CD4-positive, alpha-beta memory T cell (primary cell): ENCODE results near the gene ATP5F1D. TPM values are rescaled to one million over a fixed set of nuclear protein-coding genes. Genes with fewer than 3 reads are reported as not detected.

Source experiments
- CTCF ChIA-PET: fragments of 350-600 bp; sonication (Branson Sonifier 250); formaldehyde crosslinking; loops from one replicate; lab custom pipeline; 2021; ENCODE audit warnings: inconsistent platforms; ENCODE audit not compliant: partially characterized antibody; lab: Charles Lee
- POLR2A ChIA-PET: fragments of 350-600 bp; sonication (Branson Sonifier 250); formaldehyde crosslinking; loops from one replicate; lab custom pipeline; 2021; ENCODE audit not compliant: partially characterized antibody; lab: Charles Lee
- DNase-seq, 5 donors: peaks; one replicate each; pipeline versions ENCODE4 v3.0.0 to v3.0.0-alpha.2; 2020 to 2022; ENCODE audit warnings: mixed read lengths in 1 of 5
- H3K27ac ChIP-seq: one replicate; pipeline ENCODE4 v1.7.0; 2013; ENCODE audit warnings: low read depth, low read length
- H3K27me3 ChIP-seq: 2 replicates; pipeline ENCODE4 v1.7.0; 2013; ENCODE audit warnings: mild to moderate bottlenecking, low read length, moderate library complexity; ENCODE audit not compliant: insufficient read depth
- H3K36me3 ChIP-seq: 2 replicates; pipeline ENCODE4 v1.7.0; 2013; ENCODE audit warnings: mild to moderate bottlenecking, low read length, moderate library complexity; ENCODE audit not compliant: insufficient read depth
- H3K4me1 ChIP-seq: 2 replicates; pipeline ENCODE4 v1.7.0; 2013; ENCODE audit warnings: mild to moderate bottlenecking, low read length, moderate library complexity; ENCODE audit not compliant: insufficient read depth
- H3K4me3 ChIP-seq, 2 donors: one replicate each; pipeline ENCODE4 v1.7.0; 2013; ENCODE audit warnings: low read length in 2 of 2, mild to moderate bottlenecking in 1 of 2
- H3K9me3 ChIP-seq, 2 donors: one replicate each; pipeline ENCODE4 v1.7.0; 2013; ENCODE audit warnings: low read length in 2 of 2, control low read depth in 1 of 2; ENCODE audit not compliant: control insufficient read depth in 1 of 2
- H3K27ac Mint-ChIP-seq, 7 donors: one replicate each; pipeline ENCODE4 v1.8.0; 2020 to 2021; ENCODE audit warnings: mixed read lengths in 7 of 7, mild to moderate bottlenecking in 6 of 7, inconsistent platforms in 3 of 7, moderate library complexity in 3 of 7
- H3K27me3 Mint-ChIP-seq, 2 donors: one replicate each; pipeline ENCODE4 v1.8.0; 2020 to 2021; ENCODE audit warnings: mixed read lengths in 2 of 2
- H3K36me3 Mint-ChIP-seq, 2 donors: one replicate each; pipeline ENCODE4 v1.8.0; 2020 to 2021; ENCODE audit warnings: mixed read lengths in 2 of 2, inconsistent platforms in 1 of 2, mild to moderate bottlenecking in 1 of 2
- H3K4me1 Mint-ChIP-seq, 4 donors: one replicate each; pipeline ENCODE4 v1.8.0; 2020 to 2021; ENCODE audit warnings: mixed read lengths in 4 of 4, mild to moderate bottlenecking in 1 of 4
- H3K4me3 Mint-ChIP-seq, 8 donors: one replicate each; pipeline ENCODE4 v1.8.0; 2020 to 2021; ENCODE audit warnings: mixed read lengths in 8 of 8, mild to moderate bottlenecking in 7 of 8, moderate library complexity in 6 of 8, inconsistent platforms in 3 of 8
- H3K9me3 Mint-ChIP-seq, 8 donors: one replicate each; pipeline ENCODE4 v1.8.0; 2020 to 2021; ENCODE audit warnings: mixed read lengths in 8 of 8, mild to moderate bottlenecking in 5 of 8, inconsistent platforms in 3 of 8, moderate library complexity in 1 of 8
- intact Hi-C: fragments of 100-400 bp; cut with micrococcal nuclease; formaldehyde crosslinking; loops from one replicate; pipeline ENCODE4 v1.15.1; 2023
- polyA plus RNA-seq, 2 donors: library from polyadenylated mRNA; unstranded; fragments of 300-500 nt; fragmentation: Illumina TruSeq; gene quantifications; one replicate each; pipeline ENCODE4 v1.2.3, GENCODE V29; 2021
- total RNA-seq, 2 experiments: library from RNA; stranded (reverse); gene quantifications; one replicate each; pipeline ENCODE4 v1.2.3, GENCODE V29; 2021

ATP5F1D gene
- total and polyA plus RNA-seq, 4 experiments from 2014 or later, result 105 to 243 (median 120) TPM

DNA sequence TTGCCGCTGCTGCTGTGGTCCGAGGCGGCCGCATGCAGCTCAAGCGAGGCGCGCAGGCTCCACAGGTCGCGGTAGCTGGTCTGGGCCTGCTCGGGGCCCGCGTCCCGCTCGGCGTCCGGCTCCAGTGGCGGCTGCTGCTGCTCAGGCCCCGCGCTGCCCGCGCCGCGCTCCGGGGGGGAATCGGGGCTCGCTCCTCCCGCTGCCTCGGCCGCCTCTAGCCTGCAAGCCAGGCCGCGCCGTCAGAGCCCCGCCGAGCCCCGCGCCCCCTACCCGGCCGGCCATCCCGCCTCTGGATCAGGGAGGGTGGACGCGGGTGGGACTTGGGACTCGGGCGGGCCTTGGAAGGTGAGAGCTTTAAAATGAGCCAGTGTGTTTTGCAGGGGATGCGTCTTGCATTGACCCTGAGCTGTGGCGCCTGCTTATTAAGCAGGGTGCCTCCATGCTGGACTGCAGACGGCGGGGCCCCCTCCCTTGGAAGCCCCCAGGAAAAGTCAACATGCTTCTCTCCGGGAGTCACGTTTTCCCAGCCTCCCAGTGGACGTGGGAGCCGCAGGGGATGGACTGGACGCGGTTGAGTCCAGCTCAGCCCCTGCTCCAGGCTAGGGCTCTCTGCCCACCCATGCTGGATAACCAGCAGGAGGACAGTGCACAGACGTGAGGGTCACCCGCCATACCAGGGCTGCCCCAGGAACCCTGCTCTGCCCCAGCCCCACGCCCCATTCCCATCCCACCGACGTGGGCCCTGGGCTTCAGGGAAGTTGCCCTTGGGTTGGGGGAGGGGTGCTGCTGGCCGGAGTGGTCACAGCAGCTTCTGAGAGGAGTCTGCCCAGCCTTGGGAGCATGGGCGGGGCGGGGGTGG is 11.4 kb upstream of the ATP5F1D start:
- no peak overlapping the region for H3K27ac Mint-ChIP-seq
- H3K27me3 ChIP-seq, result no peaks in the 10 kb centered on the region
- ChIA-PET CTCF (no interaction called here), POLR2A (interaction anchor here (0.9 kb wide), 1 partner anchor 12 kb away, joined by 3 read pairs; the partner anchor contains the start of gene ATP5F1D)
- intact Hi-C loops, result no loop called here
- no peak overlapping the region for H3K27ac ChIP-seq
- no peaks in the 10 kb centered on the region for H3K9me3 ChIP-seq
- H3K9me3 Mint-ChIP-seq, result no peaks in the 10 kb centered on the region
- no peak overlapping the region for H3K4me3 Mint-ChIP-seq
- H3K4me1 ChIP-seq, result no peaks in the 10 kb centered on the region
- no peaks in the 10 kb centered on the region for H3K36me3 ChIP-seq
- no peaks in the 10 kb centered on the region for H3K27me3 Mint-ChIP-seq
- no peak overlapping the region for H3K4me3 ChIP-seq
- peaks cover 0 to 2% of the 10 kb centered on the region in 2 donors for H3K36me3 Mint-ChIP-seq
- peaks cover 0 to 4% (median 0%) of the 10 kb centered on the region in 4 donors for H3K4me1 Mint-ChIP-seq
- no peak for DNase-seq

DNA sequence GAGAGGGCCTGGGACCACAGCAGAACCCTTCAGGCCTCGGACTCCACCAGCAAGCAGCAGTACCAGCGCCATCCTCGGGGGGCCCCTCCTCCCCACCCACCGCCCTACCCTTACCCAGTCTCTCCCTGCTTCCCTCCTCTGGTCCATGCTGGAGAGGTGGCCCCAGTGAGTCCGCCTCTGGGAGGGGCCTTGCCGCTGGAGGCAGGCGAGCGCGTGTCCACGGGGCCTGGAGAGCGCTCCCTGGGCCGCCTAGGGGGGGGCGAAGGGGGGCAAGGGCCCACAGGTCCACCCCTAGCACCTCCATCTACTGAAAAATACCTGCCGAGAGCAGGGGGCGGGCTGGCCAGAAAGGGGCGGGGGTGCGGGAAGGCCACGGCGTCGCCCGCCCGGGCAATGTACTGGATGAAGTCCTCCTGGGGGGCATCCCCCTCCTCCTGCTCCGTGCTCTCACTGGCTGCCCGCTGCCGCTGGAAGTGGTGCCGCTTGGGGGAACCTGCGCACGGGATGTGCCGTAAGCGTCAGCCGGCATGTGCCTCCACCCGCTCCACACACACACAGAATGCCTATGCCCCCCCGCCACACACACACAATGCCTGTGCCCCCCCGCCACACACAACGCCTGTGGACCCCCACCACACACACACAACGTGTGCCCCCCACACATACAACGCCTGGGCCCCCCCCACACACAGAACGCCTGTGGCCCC is 10.6 kb upstream of the ATP5F1D start:
- Mint-ChIP-seq H3K4me1 (peaks cover 0 to 4% (median 0%) of the 10 kb centered on the region in 4 donors), H3K4me3 (no peak overlapping the region), H3K9me3 (peaks cover 0 to under 1% (median 0%) of the 10 kb centered on the region in 8 donors), H3K27ac (no peak overlapping the region), H3K36me3 (no peaks in the 10 kb centered on the region), H3K27me3 (no peaks in the 10 kb centered on the region)
- DNase-seq, result no peak
- Histone ChIP-seq H3K36me3 (no peaks in the 10 kb centered on the region), H3K4me1 (no peaks in the 10 kb centered on the region), H3K27ac (no peak overlapping the region), H3K9me3 (no peaks in the 10 kb centered on the region), H3K27me3 (no peaks in the 10 kb centered on the region), H3K4me3 (no peak overlapping the region)
- CTCF ChIA-PET, result no interaction called here
- POLR2A ChIA-PET, result no interaction called here
- intact Hi-C loops, result no loop called here

DNA sequence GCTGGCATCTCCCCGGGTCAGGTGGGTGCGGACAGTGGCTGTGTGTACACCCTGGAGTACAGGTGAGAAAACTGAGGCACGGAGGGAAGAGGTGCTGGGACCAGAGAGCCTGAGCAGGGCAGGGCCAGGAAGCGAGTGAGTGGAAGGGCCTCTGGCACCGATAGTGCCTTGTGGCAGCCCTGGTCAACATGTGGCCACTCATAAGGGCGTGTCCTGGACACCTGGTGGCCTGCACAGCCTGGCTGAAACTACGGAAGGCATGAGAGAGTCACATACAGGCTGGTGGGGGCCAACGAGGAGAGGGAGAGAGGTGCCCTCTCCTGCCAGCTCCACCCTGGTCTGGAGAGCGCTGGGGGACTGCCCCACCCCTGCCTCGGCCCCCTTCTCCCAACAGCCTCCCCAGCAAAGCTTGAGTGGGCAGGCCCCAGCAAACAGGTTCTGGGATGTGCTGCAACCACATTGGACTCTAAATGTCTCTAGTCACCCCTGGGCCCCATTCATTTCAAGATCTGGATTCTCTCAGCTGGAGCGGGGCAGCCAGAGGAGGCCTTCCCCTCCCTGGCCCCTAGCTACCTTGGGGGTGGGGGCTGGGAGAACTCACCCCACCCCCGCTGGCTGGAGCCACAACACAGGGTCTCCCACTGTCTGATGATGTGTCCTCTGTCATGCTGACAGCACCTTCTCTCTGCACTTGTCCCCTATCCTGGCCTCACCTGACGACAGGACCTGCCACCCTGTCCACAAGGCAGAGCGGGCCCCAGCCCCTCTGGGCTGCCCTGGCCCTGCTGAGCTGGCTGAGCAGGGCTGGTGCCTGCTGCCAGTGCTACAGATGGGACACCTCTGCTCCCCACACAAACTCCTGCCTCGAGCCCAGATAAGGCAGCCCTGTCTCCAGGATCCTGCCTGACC is 9.6 kb upstream of the ATP5F1D start:
- no peaks in the 10 kb centered on the region for H3K36me3 ChIP-seq
- no peaks in the 10 kb centered on the region for H3K9me3 ChIP-seq
- H3K4me1 Mint-ChIP-seq, result peaks cover 0 to 4% (median 0%) of the 10 kb centered on the region in 4 donors
- ChIA-PET CTCF (no interaction called here), POLR2A (interaction anchor here (1.0 kb wide), 1 partner anchor 18 kb away, joined by 3 read pairs; no protein-coding TSS in a partner anchor)
- no peak overlapping the region for H3K27ac ChIP-seq
- no peak for DNase-seq
- H3K27me3 Mint-ChIP-seq, result no peaks in the 10 kb centered on the region
- no peaks in the 10 kb centered on the region for H3K36me3 Mint-ChIP-seq
- H3K9me3 Mint-ChIP-seq, result peaks cover 0 to 1% (median 0%) of the 10 kb centered on the region in 8 donors
- H3K4me3 Mint-ChIP-seq, result no peak overlapping the region
- no peaks in the 10 kb centered on the region for H3K27me3 ChIP-seq
- intact Hi-C loops, result no loop called here
- no peak overlapping the region for H3K4me3 ChIP-seq
- H3K4me1 ChIP-seq, result no peaks in the 10 kb centered on the region
- peak overlapping the region in 4 of 7 donors; percentile 13 to 44 (median 32) for H3K27ac Mint-ChIP-seq

- Histone ChIP-seq H3K27ac (no peak overlapping the region), H3K27me3 (no peaks in the 10 kb centered on the region), H3K4me1 (no peaks in the 10 kb centered on the region), H3K9me3 (no peaks in the 10 kb centered on the region), H3K4me3 (no peak overlapping the region), H3K36me3 (no peaks in the 10 kb centered on the region)
- POLR2A ChIA-PET, result interaction anchor here (0.6 to 1.2 kb wide), 3 partner anchors 19 to 129 kb away, joined by 3 read pairs; no protein-coding TSS in a partner anchor
- CTCF ChIA-PET, result no interaction called here
- Mint-ChIP-seq H3K27me3 (no peaks in the 10 kb centered on the region), H3K4me1 (peaks cover 0 to 4% (median 0%) of the 10 kb centered on the region in 4 donors), H3K27ac (peak overlapping the region in 3 of 7 donors; percentile 13 to 44 (median 23)), H3K4me3 (no peak overlapping the region), H3K36me3 (no peaks in the 10 kb centered on the region), H3K9me3 (peaks cover 0 to 1% (median 0%) of the 10 kb centered on the region in 8 donors)
- intact Hi-C loops, result no loop called here
- DNase-seq, result no peak
These were observed 8.9 kb upstream of the ATP5F1D start for GRCh38 chr19:1232652-1233072.

DNA sequence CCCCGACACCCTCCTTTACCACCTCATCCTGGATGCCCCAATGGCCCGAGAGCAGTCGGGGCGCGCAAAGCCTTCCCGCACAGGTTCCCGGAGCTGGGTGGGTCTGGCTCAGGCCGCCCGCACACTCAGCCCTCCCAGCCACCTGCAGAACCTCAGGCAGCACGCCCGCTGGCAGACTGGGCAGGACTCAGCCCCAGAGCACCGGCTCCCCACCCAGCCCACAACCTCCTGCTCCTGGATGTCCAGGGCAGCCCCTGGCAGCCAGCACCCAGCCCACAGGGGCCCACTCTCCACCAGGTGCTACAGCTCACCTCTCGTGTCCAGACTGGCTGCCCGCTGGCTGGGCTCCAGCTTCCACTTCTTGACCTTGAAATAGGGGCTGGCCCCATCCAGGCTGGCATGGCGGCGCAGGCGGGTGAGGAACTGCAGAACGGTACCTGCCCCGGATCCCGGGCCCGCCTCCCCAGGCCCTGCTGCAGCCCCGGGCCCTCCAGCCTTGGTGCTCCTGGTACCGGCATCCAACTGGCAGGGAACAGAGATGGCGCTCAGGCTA is 8.4 kb upstream of the ATP5F1D start:
- peaks cover 0 to 5% (median under 1%) of the 10 kb centered on the region in 4 donors for H3K4me1 Mint-ChIP-seq
- H3K27me3 ChIP-seq, result no peaks in the 10 kb centered on the region
- no peaks in the 10 kb centered on the region for H3K36me3 Mint-ChIP-seq
- no peaks in the 10 kb centered on the region for H3K27me3 Mint-ChIP-seq
- no peak overlapping the region for H3K4me3 Mint-ChIP-seq
- no peak overlapping the region for H3K27ac Mint-ChIP-seq
- H3K9me3 Mint-ChIP-seq, result peaks cover 0 to 1% (median 0%) of the 10 kb centered on the region in 8 donors
- ChIA-PET POLR2A (interaction anchor here (0.6 to 1.2 kb wide), 2 partner anchors 108 to 129 kb away, joined by 3 read pairs; no protein-coding TSS in a partner anchor), CTCF (no interaction called here)
- H3K4me3 ChIP-seq, result no peak overlapping the region
- H3K27ac ChIP-seq, result no peak overlapping the region
- H3K9me3 ChIP-seq, result no peaks in the 10 kb centered on the region
- H3K4me1 ChIP-seq, result peaks cover 2% of the 10 kb centered on the region
- no peak for DNase-seq
- no peaks in the 10 kb centered on the region for H3K36me3 ChIP-seq
- intact Hi-C loops, result no loop called here

- Histone ChIP-seq H3K9me3 (no peaks in the 10 kb centered on the region), H3K27ac (no peak overlapping the region), H3K4me1 (peaks cover 7% of the 10 kb centered on the region), H3K4me3 (no peak overlapping the region), H3K36me3 (no peaks in the 10 kb centered on the region), H3K27me3 (no peaks in the 10 kb centered on the region)
- Mint-ChIP-seq H3K36me3 (no peaks in the 10 kb centered on the region), H3K9me3 (peaks cover 0 to 3% (median 0%) of the 10 kb centered on the region in 8 donors), H3K4me3 (no peak overlapping the region), H3K4me1 (peaks cover 6 to 16% (median 9%) of the 10 kb centered on the region in 4 donors), H3K27me3 (peaks cover 6 to 7% of the 10 kb centered on the region in 2 donors), H3K27ac (no peak overlapping the region)
- intact Hi-C loops, result no loop called here
- no peak for DNase-seq
- ChIA-PET POLR2A (no interaction called here), CTCF (no interaction called here)
These were observed 7.2 kb upstream of the ATP5F1D start for GRCh38 chr19:1234051-1234954.
